Endothelial cell of umbilical vein (primary cell): ENCODE data around the gene HP.

Experiments used
- EZH2 ChIP-seq: IDR thresholded peaks from 2 replicates; pipeline ENCODE4 v1.6.1; 2012; ENCODE audit warnings: borderline replicate concordance, low read depth, mild to moderate bottlenecking, moderate library complexity, low read length, inconsistent platforms; ENCODE audit not compliant: severe bottlenecking
- FOS ChIP-seq: IDR thresholded peaks from 2 replicates; pipeline ENCODE4 v1.6.1; 2011; ENCODE audit warnings: mild to moderate bottlenecking, low read length, moderate library complexity, borderline replicate concordance; ENCODE audit not compliant: insufficient read depth
- JUN ChIP-seq: IDR thresholded peaks from 2 replicates; pipeline ENCODE4 v1.6.1; 2011; ENCODE audit warnings: borderline replicate concordance, low read depth; ENCODE audit not compliant: insufficient read length, insufficient read depth
- MYC ChIP-seq: IDR thresholded peaks from one replicate; pipeline ENCODE4 v1.6.1; 2011; ENCODE audit warnings: mild to moderate bottlenecking, low read depth, low read length
- POLR2A ChIP-seq: IDR thresholded peaks from 2 replicates; pipeline ENCODE4 v1.6.1; 2012; ENCODE audit warnings: low read depth, mild to moderate bottlenecking, control low read depth, low read length
- POLR2AphosphoS5 ChIP-seq: IDR thresholded peaks from 2 replicates; pipeline ENCODE4 v1.6.1; 2012; ENCODE audit warnings: low read depth, mild to moderate bottlenecking, control low read depth, low read length, moderate library complexity; ENCODE audit not compliant: insufficient read depth
- TF ChIP-seq, protein P1 (sequence below), 2 donors: IDR thresholded peaks; 1 replicate in 1 of 2; 2 replicates in 1 of 2; pipeline ENCODE4 v1.5.1; 2011; ENCODE audit warnings: low read length in 2 of 2, mild to moderate bottlenecking in 2 of 2, moderate library complexity in 2 of 2, control low read depth in 1 of 2, inconsistent platforms in 1 of 2, low read depth in 1 of 2; ENCODE audit not compliant: insufficient read depth in 1 of 2; ENCODE audit errors: extremely low read depth in 1 of 2
- TF ChIP-seq, protein P2 (sequence below): IDR thresholded peaks from 2 replicates; pipeline ENCODE4 v1.6.1; 2011; ENCODE audit not compliant: insufficient read depth, insufficient read length

DNA sequence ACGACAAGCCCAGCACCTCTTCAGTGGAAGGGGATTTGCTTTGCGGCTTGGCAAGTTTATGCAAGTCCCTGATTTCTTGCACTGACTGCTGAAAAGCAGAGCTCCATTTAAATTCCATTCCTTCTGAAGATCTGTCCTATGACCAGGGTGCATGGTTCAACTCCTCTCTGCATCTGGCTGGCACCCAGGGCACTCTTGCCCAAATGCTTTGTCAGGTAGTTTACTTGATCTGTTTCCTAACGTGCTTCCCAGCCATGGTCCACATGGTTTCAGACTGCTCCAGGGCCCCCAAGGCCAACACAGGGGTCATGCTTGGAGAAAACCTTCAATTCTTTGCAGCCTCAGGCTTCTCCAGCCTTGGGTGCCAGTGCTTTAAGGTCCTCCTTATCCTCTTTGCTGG, 11.2 kb upstream of the HP start:
- TF ChIP-seq, protein P1, sequence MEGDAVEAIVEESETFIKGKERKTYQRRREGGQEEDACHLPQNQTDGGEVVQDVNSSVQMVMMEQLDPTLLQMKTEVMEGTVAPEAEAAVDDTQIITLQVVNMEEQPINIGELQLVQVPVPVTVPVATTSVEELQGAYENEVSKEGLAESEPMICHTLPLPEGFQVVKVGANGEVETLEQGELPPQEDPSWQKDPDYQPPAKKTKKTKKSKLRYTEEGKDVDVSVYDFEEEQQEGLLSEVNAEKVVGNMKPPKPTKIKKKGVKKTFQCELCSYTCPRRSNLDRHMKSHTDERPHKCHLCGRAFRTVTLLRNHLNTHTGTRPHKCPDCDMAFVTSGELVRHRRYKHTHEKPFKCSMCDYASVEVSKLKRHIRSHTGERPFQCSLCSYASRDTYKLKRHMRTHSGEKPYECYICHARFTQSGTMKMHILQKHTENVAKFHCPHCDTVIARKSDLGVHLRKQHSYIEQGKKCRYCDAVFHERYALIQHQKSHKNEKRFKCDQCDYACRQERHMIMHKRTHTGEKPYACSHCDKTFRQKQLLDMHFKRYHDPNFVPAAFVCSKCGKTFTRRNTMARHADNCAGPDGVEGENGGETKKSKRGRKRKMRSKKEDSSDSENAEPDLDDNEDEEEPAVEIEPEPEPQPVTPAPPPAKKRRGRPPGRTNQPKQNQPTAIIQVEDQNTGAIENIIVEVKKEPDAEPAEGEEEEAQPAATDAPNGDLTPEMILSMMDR (IDR thresholded peaks at IDR 0.05; ENCODE audit: extremely low read depth in 1 of 2, insufficient read depth in 1 of 2, low read depth in 1 of 2, low read length in 2 of 2), result no peak
- TF ChIP-seq POLR2A (no peak), POLR2AphosphoS5 (no peak), FOS (no peak), EZH2 (no peak), MYC (no peak), JUN (no peak)
- TF ChIP-seq, protein P2, sequence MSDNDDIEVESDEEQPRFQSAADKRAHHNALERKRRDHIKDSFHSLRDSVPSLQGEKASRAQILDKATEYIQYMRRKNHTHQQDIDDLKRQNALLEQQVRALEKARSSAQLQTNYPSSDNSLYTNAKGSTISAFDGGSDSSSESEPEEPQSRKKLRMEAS, result no peak
